K562 (cell line): ENCODE data around the gene MAP4K4. TPM values are rescaled to one million over a fixed set of nuclear protein-coding genes. Genes with fewer than 3 reads are reported as not detected.

Source experiments
- ATAC-seq: fragments of 200-7000 bp; cut with Tn5 transposase; 3 replicates; pipeline ENCODE4 v1.9.1; 2020; ENCODE audit warnings: moderate library complexity
- BruUV-seq: library from RNA; stranded (reverse); fragments of 400-500 nt; replicated peaks from 2 replicates; lab custom pipeline; 2021; lab: Mats Ljungman, UMichigan
- CTCF ChIA-PET: fragments of 300-600 bp; formaldehyde crosslinking; extraction: SDS; loops from one replicate; lab custom pipeline; 2021; ENCODE audit warnings: low intra/inter-chr PET ratio; lab: Yijun Ruan, JAX
- POLR2A ChIA-PET: fragments of 300-600, 350-650 bp; sonication (Branson Sonifier 250); formaldehyde crosslinking; extraction: SDS; loops from one replicate; lab custom pipeline; 2021; ENCODE audit warnings: antibody characterized with exemption, inconsistent platforms; lab: Yijun Ruan, JAX
- DNase-seq, 4 experiments: peaks; one replicate each; pipeline versions ENCODE4 v3.0.0 to v3.0.0-alpha.2; 2011 to 2018; ENCODE audit warnings: low spot score in 3 of 4, mixed read lengths in 3 of 4; ENCODE audit errors: extremely low read depth in 1 of 4
- FAIRE-seq: peaks from 2 replicates; lab custom pipeline; 2011; peaks lifted over from hg19 to GRCh38; lab: Jason Lieb, UNC
- H2AFZ ChIP-seq: 2 replicates; pipeline ENCODE4 v1.6.0; 2011; ENCODE audit warnings: low read depth, low read length, control low read depth, inconsistent platforms
- H3K27ac ChIP-seq: fragments of 200-600 bp; 3 replicates; pipeline ENCODE4 v1.8.0; 2011; ENCODE audit warnings: low read depth, mild to moderate bottlenecking, control low read depth, inconsistent platforms, low read length, moderate library complexity, mixed read lengths; ENCODE audit errors: extremely low read depth
- H3K27me3 ChIP-seq, 2 experiments: fragments of 300-600 bp in 1 of 2; 2 replicates in 1 of 2; 3 replicates in 1 of 2; pipeline versions ENCODE4 v1.6.0 to v1.8.0; 2011; ENCODE audit warnings: inconsistent platforms in 2 of 2, low read length in 2 of 2, mild to moderate bottlenecking in 1 of 2, mixed read lengths in 1 of 2, moderate library complexity in 1 of 2; ENCODE audit not compliant: control insufficient read depth in 2 of 2, insufficient read depth in 2 of 2
- H3K36me3 ChIP-seq: fragments of 300-600 bp; 3 replicates; pipeline ENCODE4 v1.8.0; 2011; ENCODE audit warnings: mild to moderate bottlenecking, low read length, inconsistent platforms; ENCODE audit not compliant: control insufficient read depth, insufficient read depth
- H3K4me1 ChIP-seq, 2 experiments: fragments of 200-600 bp in 1 of 2; replicated peaks in 1 of 2; 2 replicates in 1 of 2; 3 replicates in 1 of 2; pipeline versions ENCODE4 v1.5.1 to v1.8.0; 2011; ENCODE audit warnings: inconsistent platforms in 2 of 2, low read length in 2 of 2, mild to moderate bottlenecking in 1 of 2, mixed read lengths in 1 of 2, moderate library complexity in 1 of 2; ENCODE audit not compliant: control insufficient read depth in 2 of 2, insufficient read depth in 2 of 2
- H3K4me2 ChIP-seq: 2 replicates; pipeline ENCODE4 v1.6.1; 2011; ENCODE audit warnings: low read length, control low read depth, inconsistent platforms, mixed read lengths; ENCODE audit not compliant: insufficient read depth
- H3K4me3 ChIP-seq: fragments of 200-600 bp; sonication (generic), shearing (Covaris generic); 2 replicates; pipeline ENCODE4 v1.5.1; 2016; ENCODE audit warnings: control low read depth, inconsistent platforms
- H3K79me2 ChIP-seq: fragments of 200-600 bp; 3 replicates; pipeline ENCODE4 v1.8.0; 2011; ENCODE audit warnings: low read length, inconsistent platforms; ENCODE audit not compliant: control insufficient read depth, insufficient read depth
- H3K9ac ChIP-seq, 2 experiments: 2 replicates each; pipeline versions ENCODE4 v1.6.0 to v1.6.1; 2011; ENCODE audit warnings: low read depth in 2 of 2, low read length in 2 of 2, control low read depth in 1 of 2, inconsistent platforms in 1 of 2, mild to moderate bottlenecking in 1 of 2, mixed read lengths in 1 of 2; ENCODE audit not compliant: insufficient read depth in 1 of 2
- H3K9me1 ChIP-seq: one replicate; pipeline ENCODE4 v1.6.0; 2011; ENCODE audit warnings: inconsistent platforms, mild to moderate bottlenecking, low read length, moderate library complexity; ENCODE audit not compliant: control insufficient read depth, insufficient read depth
- H3K9me3 ChIP-seq: replicated peaks from 2 replicates; pipeline ENCODE4 v1.5.1; 2011; ENCODE audit warnings: low read depth, low read length, inconsistent platforms; ENCODE audit not compliant: control insufficient read depth, insufficient read depth
- H4K20me1 ChIP-seq: replicated peaks from 2 replicates; pipeline ENCODE4 v1.6.1; 2011; ENCODE audit warnings: low read length, inconsistent platforms, mixed read lengths; ENCODE audit not compliant: control insufficient read depth, insufficient read depth
- BRCA1 ChIP-seq, 2 experiments: fragments of 450-650 bp in 1 of 2; sonication (generic) in 1 of 2; formaldehyde crosslinking in 1 of 2; IDR thresholded peaks; 2 replicates each; pipeline versions ENCODE4 v1.5.0 to v1.6.1; 2017 to 2020; ENCODE audit warnings: mild to moderate bottlenecking in 1 of 2, missing genetic modification reagents in 1 of 2
- BRF2 ChIP-seq: IDR thresholded peaks from 3 replicates; pipeline ENCODE4 v1.6.1; 2011; ENCODE audit warnings: borderline replicate concordance, mild to moderate bottlenecking; ENCODE audit not compliant: insufficient read length, insufficient read depth
- CREM ChIP-seq: IDR thresholded peaks from 2 replicates; pipeline ENCODE4 v1.6.1; 2014; ENCODE audit warnings: antibody characterized with exemption, low read depth
- CTCF ChIP-seq, 3 experiments: IDR thresholded peaks in 2 of 3; conservative IDR thresholded peaks in 1 of 3; 2 replicates each; pipeline ENCODE4 v1.5.1; 2011 to 2012; ENCODE audit warnings: low read length in 3 of 3, mild to moderate bottlenecking in 3 of 3, control low read depth in 2 of 3, improper control_type of control experiment in 1 of 3, inconsistent platforms in 1 of 3, low read depth in 1 of 3, mixed read lengths in 1 of 3, moderate library complexity in 1 of 3; ENCODE audit not compliant: insufficient read depth in 2 of 3
- ELF4 ChIP-seq: fragments of 450-650 bp; formaldehyde crosslinking; IDR thresholded peaks from 2 replicates; pipeline ENCODE4 v1.4.0; 2022; ENCODE audit warnings: missing genetic modification characterization
- ESRRB ChIP-seq: fragments of 250-450 bp; sonication (Bioruptor Pico); IDR thresholded peaks from 2 replicates; pipeline ENCODE4 v1.5.0; 2020; ENCODE audit warnings: mild to moderate bottlenecking, moderate library complexity, borderline replicate concordance
- FOSL1 ChIP-seq: fragments of 200-800 bp; sonication (Bioruptor generic); conservative IDR thresholded peaks from 2 replicates; pipeline ENCODE4 v1.6.1; 2016; ENCODE audit warnings: missing genetic modification characterization, missing compliant biosample characterization
- MXD1 ChIP-seq: fragments of 250-450 bp; sonication (Bioruptor Pico); IDR thresholded peaks from 2 replicates; pipeline ENCODE4 v1.8.0; 2021; ENCODE audit warnings: borderline replicate concordance, mild to moderate bottlenecking, moderate library complexity; ENCODE audit not compliant: poor library complexity, severe bottlenecking
- PHF8 ChIP-seq: fragments of 200-600 bp; sonication (generic); IDR thresholded peaks from 2 replicates; pipeline ENCODE4 v1.6.1; 2012; ENCODE audit warnings: mixed run types, mild to moderate bottlenecking, inconsistent platforms, low read length, moderate library complexity, borderline replicate concordance
- SPI1 ChIP-seq: IDR thresholded peaks from 2 replicates; pipeline ENCODE4 v1.6.1; 2011; ENCODE audit warnings: low read depth, low read length, control low read depth, borderline replicate concordance
- SRF ChIP-seq, 2 experiments: fragments of 250-450, 450-650 bp in 1 of 2; sonication (Bioruptor Pico) in 1 of 2; sonication (generic) in 1 of 2; formaldehyde crosslinking; IDR thresholded peaks; 2 replicates each; pipeline versions ENCODE4 v1.5.0 to v1.5.1; 2020 to 2022; ENCODE audit warnings: mild to moderate bottlenecking in 1 of 2, missing genetic modification reagents in 1 of 2
- TAF1 ChIP-seq: IDR thresholded peaks from 2 replicates; pipeline ENCODE4 v1.6.1; 2011; ENCODE audit warnings: mild to moderate bottlenecking, low read length, moderate library complexity; ENCODE audit not compliant: insufficient read depth, control insufficient read depth, severe bottlenecking; ENCODE audit errors: extremely low read depth
- ZBTB2 ChIP-seq: fragments of 450-650 bp; IDR thresholded peaks from 2 replicates; pipeline ENCODE4 v1.6.1; 2016; ENCODE audit warnings: antibody characterized with exemption
- ZNF165 ChIP-seq: fragments of 250-450 bp; sonication (Bioruptor Pico); IDR thresholded peaks from 2 replicates; pipeline ENCODE4 v1.4.0; 2020; ENCODE audit warnings: borderline replicate concordance
- ZNF224 ChIP-seq: sonication (generic); formaldehyde crosslinking; IDR thresholded peaks from 2 replicates; pipeline ENCODE4 v1.8.0; 2022; ENCODE audit warnings: mild to moderate bottlenecking, missing genetic modification reagents
- ZZZ3 ChIP-seq: fragments of 450-650 bp; IDR thresholded peaks from 2 replicates; pipeline ENCODE4 v1.6.1; 2016; ENCODE audit warnings: antibody characterized with exemption, mild to moderate bottlenecking, moderate library complexity
- WGBS: fragments of 100-300 bp; shearing (Covaris generic); methylation state at CpG from one replicate; pipeline ENCODE4 v1.1.6; 2016; ENCODE audit warnings: low coverage, mixed read lengths; ENCODE audit not compliant: insufficient coverage; ENCODE audit errors: missing lambda C conversion rate; 5-methylcytosine and 5-hydroxymethylcytosine counted together
- in situ Hi-C: fragments of 300-500 bp; cut with MboI; formaldehyde crosslinking; loops from 4 replicates; pipeline ENCODE4 v1.15.0; 2018; ENCODE audit warnings: inconsistent platforms, mixed read lengths
- intact Hi-C: fragments of 100-400 bp; cut with micrococcal nuclease; formaldehyde crosslinking; loops from 2 replicates; pipeline ENCODE4 v1.14.2; 2022
- polyA plus RNA-seq, 8 experiments: library from polyadenylated mRNA; depleted of rRNA in 4 of 8; stranded (reverse) in 5 of 8; unstranded in 3 of 8; fragments of >200 nt; fragmentation: Nextera tagmentation in 2 of 8; fragmentation: Illumina TruSeq in 1 of 8; extraction: Ambion mirVana in 2 of 8; extraction: Trizol in 1 of 8; gene quantifications; 2 replicates each; pipeline versions ENCODE4 v1.2.1 to v1.2.3, GENCODE V29; 2011 to 2014; ENCODE audit warnings: inconsistent platforms in 1 of 8, missing spikeins in 1 of 8
- total RNA-seq, 7 experiments: library from RNA; depleted of rRNA in 6 of 7; stranded (reverse); fragments of >200 nt in 6 of 7; fragmentation: Illumina TruSeq in 2 of 7; extraction: Trizol in 2 of 7; gene quantifications; 2 replicates each; pipeline versions ENCODE4 v1.2.1 to v1.2.3, GENCODE V29; 2011 to 2021; ENCODE audit warnings: low replicate concordance in 1 of 7

MAP4K4 gene
- total and polyA plus RNA-seq, 9 of the 15 experiments (the other 6 are each of a cell fraction or from before 2014, with no cell fraction given) = 7.6 to 76.4 (median 50.6) TPM

GRCh38 chr2:101823347-101823791 is 125.9 kb downstream of the MAP4K4 start:
- Histone ChIP-seq H3K4me3 (no peak overlapping the region), H4K20me1 (0 out of 2 replicates have a peak, but pooled peaks cover 2% of the 10 kb centered on the region), H3K9me1 (no peaks in the 10 kb centered on the region), H3K27me3 (no peaks in the 10 kb centered on the region), H2AFZ (no peak overlapping the region), H3K9ac (no peak overlapping the region), H3K4me2 (peak overlapping the region; percentile 16; the same call in 1 of the 2 replicates), H3K9me3 (no peaks in the 10 kb centered on the region; the same call in 1 of the 2 replicates), H3K79me2 (peaks cover 49% of the 10 kb centered on the region), H3K27ac (no peak overlapping the region), H3K36me3 (peaks cover 30% of the 10 kb centered on the region; the same call in 2 of the 3 replicates), H3K4me1 (peaks cover 0 to 37% of the 10 kb centered on the region in 2 experiments; a peak in 3 of 5 replicates)
- BruUV-seq = no TSS peak
- in situ Hi-C loops = loop anchor here (5.0 to 10.0 kb wide), 2 partner anchors 51 to 409 kb away; no protein-coding TSS in a partner anchor
- ChIA-PET POLR2A (interaction anchor here (0.5 to 0.6 kb wide), 2 partner anchors 61 to 66 kb away, joined by 3 to 5 read pairs; no protein-coding TSS in a partner anchor), CTCF (interaction anchor here (0.7 kb wide), 1 partner anchor 119 kb away, joined by 5 read pairs; no protein-coding TSS in a partner anchor)
- ATAC-seq = peak; percentile 92
- 35% methylated on average over 14 of the region's 14 CpGs for WGBS
- peak; percentile 86 for FAIRE-seq
- intact Hi-C loops = no loop called here
- DNase-seq = peak; percentile 47 to 82 (median 52)
- no peak for TF ChIP-seq BRF2
- TF ChIP-seq CREM = 0 out of 2 replicates have a peak, but pooled peaks have one; percentile 31
- no peak for TF ChIP-seq TAF1
- no peak for TF ChIP-seq PHF8
- TF ChIP-seq CTCF (IDR thresholded peaks at IDR 0.05 in 2 of 3, conservative IDR thresholded peaks at IDR 0.05 in 1 of 3; ENCODE audit: insufficient read depth in 2 of 3, low read depth in 1 of 3, low read length in 3 of 3) = peak; percentile 70 to 85 (median 83)
- TF ChIP-seq ZBTB2 = no peak
- TF ChIP-seq ZZZ3 = no peak
- no peak for TF ChIP-seq SRF (CRISPR knock-in tag; IDR thresholded peaks at IDR 0.05)
- TF ChIP-seq SPI1 = no peak
- no peak for TF ChIP-seq ESRRB (CRISPR knock-in tag)
- TF ChIP-seq ZNF224 (CRISPR knock-in tag) = no peak
- TF ChIP-seq FOSL1 (tag) = 0 out of 2 replicates have a peak, but pooled peaks have one; percentile 14
- no peak for TF ChIP-seq ZNF165 (CRISPR knock-in tag)
- no peak for TF ChIP-seq BRCA1 (IDR thresholded peaks at IDR 0.05)
- TF ChIP-seq BRCA1 (CRISPR knock-in tag; IDR thresholded peaks at IDR 0.05) = no peak
- TF ChIP-seq ELF4 (CRISPR knock-in tag) = no peak
- no peak for TF ChIP-seq MXD1 (CRISPR knock-in tag)
